ENCODE measurements around the gene RPTOR.
"Not testable (repeated sequence)": the region's sequence is repeated elsewhere in the genome, so short reads cannot be mapped to it uniquely, and the experiment has no call there.

Gene RPTOR

GRCh38 chr17:80738987-80739730 is 194.5 kb downstream of the RPTOR start:
- no peak for DNase-seq (ENCODE audit: low spot score)
- in situ Hi-C loops (cut with MboI; ENCODE audit: low pct_unique_long_range_greater_than_20kb, low sequenced_read_pairs, unreplicated experiment): no loop called here
- TF ChIP-seq, protein P1, sequence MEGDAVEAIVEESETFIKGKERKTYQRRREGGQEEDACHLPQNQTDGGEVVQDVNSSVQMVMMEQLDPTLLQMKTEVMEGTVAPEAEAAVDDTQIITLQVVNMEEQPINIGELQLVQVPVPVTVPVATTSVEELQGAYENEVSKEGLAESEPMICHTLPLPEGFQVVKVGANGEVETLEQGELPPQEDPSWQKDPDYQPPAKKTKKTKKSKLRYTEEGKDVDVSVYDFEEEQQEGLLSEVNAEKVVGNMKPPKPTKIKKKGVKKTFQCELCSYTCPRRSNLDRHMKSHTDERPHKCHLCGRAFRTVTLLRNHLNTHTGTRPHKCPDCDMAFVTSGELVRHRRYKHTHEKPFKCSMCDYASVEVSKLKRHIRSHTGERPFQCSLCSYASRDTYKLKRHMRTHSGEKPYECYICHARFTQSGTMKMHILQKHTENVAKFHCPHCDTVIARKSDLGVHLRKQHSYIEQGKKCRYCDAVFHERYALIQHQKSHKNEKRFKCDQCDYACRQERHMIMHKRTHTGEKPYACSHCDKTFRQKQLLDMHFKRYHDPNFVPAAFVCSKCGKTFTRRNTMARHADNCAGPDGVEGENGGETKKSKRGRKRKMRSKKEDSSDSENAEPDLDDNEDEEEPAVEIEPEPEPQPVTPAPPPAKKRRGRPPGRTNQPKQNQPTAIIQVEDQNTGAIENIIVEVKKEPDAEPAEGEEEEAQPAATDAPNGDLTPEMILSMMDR (IDR thresholded peaks at IDR 0.05; ENCODE audit: extremely low read depth, insufficient read depth, missing control alignments): no peak

GRCh38 chr17:80740141-80740540 is 195.5 kb downstream of the RPTOR start:
- in situ Hi-C loops (cut with MboI; ENCODE audit: low pct_unique_long_range_greater_than_20kb, low sequenced_read_pairs, unreplicated experiment): no loop called here
- TF ChIP-seq, protein P1 (IDR thresholded peaks at IDR 0.05; ENCODE audit: extremely low read depth, insufficient read depth, missing control alignments): no peak
- DNase-seq (ENCODE audit: low spot score): no peak

GRCh38 chr17:80742091-80742490 is 197.5 kb downstream of the RPTOR start:
- no peak for DNase-seq (ENCODE audit: low spot score)
- in situ Hi-C loops (cut with MboI; ENCODE audit: low pct_unique_long_range_greater_than_20kb, low sequenced_read_pairs, unreplicated experiment): no loop called here
- TF ChIP-seq, protein P1 (IDR thresholded peaks at IDR 0.05; ENCODE audit: extremely low read depth, insufficient read depth, missing control alignments): no peak

DNA sequence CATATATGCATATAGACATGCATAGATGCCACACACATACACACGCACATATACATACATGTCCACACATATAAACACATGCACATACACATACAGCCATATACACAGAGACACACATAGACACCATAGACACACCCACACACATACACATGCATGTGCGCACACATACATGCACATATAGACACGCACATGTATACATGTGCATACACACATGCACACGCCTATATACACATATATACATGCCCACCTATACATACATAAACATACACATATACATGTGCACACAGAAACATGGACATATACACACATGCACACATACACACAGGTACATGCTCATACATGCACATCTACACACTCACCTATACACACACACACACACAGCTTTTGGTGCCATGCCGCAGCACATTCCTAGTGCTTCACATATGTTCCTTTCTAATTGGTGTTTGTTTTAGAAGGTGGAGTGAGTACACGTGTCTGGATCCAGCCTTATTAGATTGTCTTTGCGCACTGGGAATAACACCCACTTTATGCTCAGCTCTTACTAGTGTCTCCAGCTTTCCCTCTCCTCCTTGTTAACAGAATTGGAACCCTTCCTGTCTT is 198.0 kb downstream of the RPTOR start:
- DNase-seq (ENCODE audit: low spot score): no peak
- in situ Hi-C loops (cut with MboI; ENCODE audit: low pct_unique_long_range_greater_than_20kb, low sequenced_read_pairs, unreplicated experiment): no loop called here
- TF ChIP-seq, protein P1 (IDR thresholded peaks at IDR 0.05; ENCODE audit: extremely low read depth, insufficient read depth, missing control alignments): no peak

- in situ Hi-C loops (cut with MboI; ENCODE audit: low pct_unique_long_range_greater_than_20kb, low sequenced_read_pairs, unreplicated experiment): no loop called here
- TF ChIP-seq, protein P1 (IDR thresholded peaks at IDR 0.05; ENCODE audit: extremely low read depth, insufficient read depth, missing control alignments): no peak
- DNase-seq (ENCODE audit: low spot score): no peak
Observed at GRCh38 chr17:80743181-80743771, 198.6 kb downstream of the RPTOR start.

DNA sequence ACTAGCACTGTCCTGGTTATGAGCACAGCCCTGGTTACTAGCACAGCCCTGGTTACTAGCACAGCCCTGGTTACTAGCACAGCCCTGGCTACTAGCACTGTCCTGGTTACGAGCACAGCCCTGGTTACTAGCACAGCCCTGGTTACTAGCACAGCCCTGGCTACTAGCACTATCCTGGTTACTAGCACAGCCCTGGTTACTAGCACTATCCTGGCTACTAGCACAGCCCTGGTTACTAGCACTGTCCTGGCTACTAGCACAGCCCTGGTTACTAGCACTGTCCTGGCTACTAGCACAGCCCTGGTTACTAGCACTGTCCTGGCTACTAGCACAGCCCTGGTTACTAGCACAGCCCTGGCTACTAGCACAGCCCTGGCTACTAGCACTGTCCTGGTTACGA is 199.3 kb downstream of the RPTOR start:
- DNase-seq (ENCODE audit: low spot score); in situ Hi-C loops (cut with MboI; ENCODE audit: low pct_unique_long_range_greater_than_20kb, low sequenced_read_pairs, unreplicated experiment): not testable (repeated sequence)

DNA sequence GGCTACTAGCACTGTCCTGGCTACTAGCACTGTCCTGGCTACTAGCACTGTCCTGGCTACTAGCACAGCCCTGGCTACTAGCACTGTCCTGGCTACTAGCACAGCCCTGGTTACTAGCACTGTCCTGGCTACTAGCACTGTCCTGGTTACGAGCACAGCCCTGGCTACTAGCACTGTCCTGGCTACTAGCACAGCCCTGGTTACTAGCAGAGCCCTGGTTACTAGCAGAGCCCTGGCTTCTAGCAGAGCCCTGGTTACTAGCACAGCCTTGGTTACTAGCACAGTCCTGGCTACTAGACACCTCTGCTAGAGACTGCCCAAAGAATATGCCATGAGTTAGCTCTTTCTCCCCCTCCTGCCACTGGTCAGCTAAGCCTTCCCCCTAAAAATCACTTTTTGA is 200.1 kb downstream of the RPTOR start:
- in situ Hi-C loops (cut with MboI; ENCODE audit: low pct_unique_long_range_greater_than_20kb, low sequenced_read_pairs, unreplicated experiment); DNase-seq (ENCODE audit: low spot score): not testable (repeated sequence)

Data from GM13977 (cell line).